T-helper 9 cell (primary cell): Measurements from ENCODE around the gene RBP3.

Source experiments
- DNase-seq: peaks from one replicate; pipeline ENCODE4 v3.0.0-alpha.2; 2020
- total RNA-seq, 2 donors: gene quantifications; one replicate each; lab custom pipeline; 2026; lab: John Stamatoyannopoulos, UW

The RBP3 gene
- 0 to 0.07 reads per million in 2 donors for total RNA-seq

DNA sequence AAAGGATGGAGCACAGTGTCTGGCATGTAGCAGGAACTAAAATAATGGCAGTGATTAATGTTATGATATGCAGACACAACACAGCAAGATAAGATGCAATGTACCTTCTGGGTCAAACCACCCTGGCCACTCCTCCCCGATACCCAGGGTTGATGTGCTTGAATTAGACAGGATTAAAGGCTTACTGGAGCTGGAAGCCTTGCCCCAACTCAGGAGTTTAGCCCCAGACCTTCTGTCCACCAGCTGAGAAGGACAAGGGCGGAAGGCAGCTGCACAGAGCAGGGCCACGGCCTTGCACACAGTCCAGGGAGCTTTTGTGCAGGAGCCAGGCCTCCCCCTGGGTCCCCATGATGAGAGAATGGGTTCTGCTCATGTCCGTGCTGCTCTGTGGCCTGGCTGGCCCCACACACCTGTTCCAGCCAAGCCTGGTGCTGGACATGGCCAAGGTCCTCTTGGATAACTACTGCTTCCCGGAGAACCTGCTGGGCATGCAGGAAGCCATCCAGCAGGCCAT is at the start of gene RBP3:
TSS of gene RBP3 (plus strand) at position 226 of the 514 bp plus-strand sequence. CDS start at position 348, 122 bp downstream.
- DNase-seq = no peak

DNA sequence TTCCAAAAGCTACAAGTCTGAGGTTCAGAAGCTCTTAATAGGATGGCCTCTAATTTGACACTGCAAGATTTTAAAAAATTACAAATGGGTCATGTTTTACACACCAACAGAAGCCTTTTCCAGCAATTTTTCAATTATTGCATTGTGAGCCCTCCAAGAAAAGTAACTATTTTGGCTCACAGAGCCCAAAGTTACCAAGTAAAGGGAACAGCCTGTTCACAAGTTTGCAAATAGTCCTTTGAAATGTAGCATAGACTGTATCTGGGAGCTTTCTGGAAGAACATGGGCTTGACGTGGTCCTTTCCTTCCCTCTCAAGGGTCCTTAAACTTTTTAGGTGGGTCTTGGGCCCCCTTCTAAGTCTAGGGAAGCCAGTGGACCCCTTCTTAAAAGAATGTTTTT is 49.4 kb upstream of the RBP3 start:
- no peak for DNase-seq

DNA sequence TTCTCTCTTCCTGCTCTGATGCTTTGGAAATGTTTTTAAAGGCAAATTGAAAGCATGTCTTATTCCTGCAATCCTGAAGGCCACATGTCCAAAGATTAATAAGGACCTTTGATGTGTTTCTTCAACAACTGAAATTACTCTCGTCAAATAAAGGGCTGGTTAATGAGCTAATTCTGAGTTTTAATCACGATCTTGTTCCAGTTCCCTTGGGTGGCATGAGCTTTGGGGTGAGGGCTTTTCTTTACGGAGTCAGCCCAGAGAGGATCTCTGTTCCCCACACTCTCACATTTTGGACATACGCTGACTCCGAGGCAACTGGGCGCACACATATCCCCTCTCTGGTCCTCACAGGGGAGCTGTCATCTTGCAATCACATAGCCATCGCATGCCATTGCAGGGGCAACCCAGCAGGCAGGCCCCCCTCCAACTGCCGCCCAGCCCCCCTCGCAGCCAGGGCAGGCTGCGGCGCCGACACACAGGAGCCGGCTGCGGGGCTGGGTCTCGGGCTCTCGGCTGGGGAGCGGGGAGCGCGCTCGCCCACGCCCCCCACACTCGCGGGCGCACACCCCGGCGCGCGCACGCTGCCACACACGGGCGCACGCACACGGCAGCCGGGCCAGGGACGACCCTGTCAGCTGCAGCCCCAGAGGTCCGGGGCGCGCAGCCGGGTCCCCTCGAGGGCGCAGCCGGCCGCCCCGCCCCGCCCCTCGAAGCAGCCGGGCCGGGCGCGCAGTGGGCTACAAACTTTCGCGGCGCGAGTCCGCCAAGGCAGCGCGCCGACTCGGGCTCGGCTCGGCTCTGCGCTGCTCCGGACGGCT is 48.3 kb upstream of the RBP3 start, which contains the start of gene GDF10:
TSS of gene GDF10 (plus strand) at position 587 of the 818 bp plus-strand sequence. CDS start 455 bp downstream, outside the sequence.
- DNase-seq = no peak

DNA sequence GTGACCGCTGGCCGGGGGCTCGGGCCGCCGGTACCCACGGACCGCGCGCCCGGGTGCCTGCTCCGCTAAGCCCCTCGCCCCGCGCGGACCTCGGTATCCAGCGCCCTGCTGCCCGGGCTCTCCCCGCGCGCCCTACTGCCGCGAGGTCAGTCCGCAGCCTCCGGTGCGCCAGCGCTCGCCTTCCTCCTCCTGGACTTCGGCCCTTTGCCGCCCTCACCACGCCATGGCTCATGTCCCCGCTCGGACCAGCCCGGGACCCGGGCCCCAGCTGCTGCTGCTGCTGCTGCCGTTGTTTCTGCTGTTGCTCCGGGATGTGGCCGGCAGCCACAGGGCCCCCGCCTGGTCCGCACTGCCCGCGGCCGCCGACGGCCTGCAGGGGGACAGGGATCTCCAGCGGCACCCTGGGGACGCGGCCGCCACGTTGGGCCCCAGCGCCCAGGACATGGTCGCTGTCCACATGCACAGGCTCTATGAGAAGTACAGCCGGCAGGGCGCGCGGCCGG is 47.7 kb upstream of the RBP3 start:
- no peak for DNase-seq

DNA sequence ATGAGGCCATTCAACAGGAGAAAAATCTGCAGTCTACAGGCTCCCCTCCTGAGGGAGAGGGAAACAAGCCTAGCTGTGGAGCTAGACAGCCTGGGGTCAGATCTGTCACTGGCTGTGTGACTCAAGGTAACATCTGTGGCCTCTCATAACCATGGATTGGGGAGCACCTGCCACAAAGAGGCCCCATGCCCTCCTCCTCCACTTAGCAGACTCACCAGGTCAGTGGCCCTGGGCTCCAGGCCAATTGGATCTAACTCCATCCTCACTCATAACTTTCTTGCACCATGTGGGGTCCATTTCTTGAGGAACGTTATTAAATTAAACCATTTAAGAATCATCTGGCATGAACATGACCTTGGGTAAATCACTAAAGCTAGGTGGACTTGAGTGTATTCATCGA is 46.3 kb upstream of the RBP3 start:
- no peak for DNase-seq

DNA sequence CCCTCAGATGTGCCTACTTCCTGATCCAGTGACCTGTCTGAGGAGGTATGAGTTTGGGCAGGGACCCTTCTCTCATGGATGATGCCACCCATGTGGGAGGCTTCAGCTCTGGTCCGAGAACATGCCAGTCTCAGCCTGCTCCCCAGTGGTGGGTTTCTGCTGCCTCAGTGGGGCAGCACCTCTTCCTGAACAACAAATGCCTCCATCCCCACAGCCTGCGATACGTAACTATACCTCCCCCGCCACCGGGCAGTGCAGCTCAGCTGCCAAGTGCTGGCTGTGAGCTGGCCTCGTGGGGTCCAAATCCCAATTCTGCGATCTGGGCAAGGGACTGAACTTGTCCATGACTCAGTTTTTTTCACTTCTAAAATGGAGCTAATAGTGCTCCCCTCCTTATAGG is 45.1 kb upstream of the RBP3 start:
- DNase-seq = no peak

DNA sequence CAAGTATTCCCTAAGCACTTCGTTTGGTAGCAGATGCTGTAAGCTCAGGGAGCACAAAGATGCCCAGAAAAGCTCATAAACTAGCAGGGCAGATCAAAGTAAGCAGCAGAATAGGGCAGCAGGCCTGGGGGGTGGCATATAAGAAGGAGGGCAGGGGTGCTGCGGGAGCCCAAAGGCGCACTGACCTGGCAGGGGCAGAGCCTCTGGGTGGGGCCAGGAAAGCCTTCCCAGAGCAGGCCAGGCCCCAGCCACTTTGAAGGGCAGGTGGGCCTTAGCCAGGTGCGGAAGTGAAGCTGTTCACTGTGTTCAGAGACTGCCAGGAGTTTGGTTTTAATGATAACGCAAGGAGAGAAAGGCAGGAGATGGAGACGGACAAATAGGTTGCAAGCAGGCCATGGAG is 44.3 kb upstream of the RBP3 start:
- no peak for DNase-seq

DNA sequence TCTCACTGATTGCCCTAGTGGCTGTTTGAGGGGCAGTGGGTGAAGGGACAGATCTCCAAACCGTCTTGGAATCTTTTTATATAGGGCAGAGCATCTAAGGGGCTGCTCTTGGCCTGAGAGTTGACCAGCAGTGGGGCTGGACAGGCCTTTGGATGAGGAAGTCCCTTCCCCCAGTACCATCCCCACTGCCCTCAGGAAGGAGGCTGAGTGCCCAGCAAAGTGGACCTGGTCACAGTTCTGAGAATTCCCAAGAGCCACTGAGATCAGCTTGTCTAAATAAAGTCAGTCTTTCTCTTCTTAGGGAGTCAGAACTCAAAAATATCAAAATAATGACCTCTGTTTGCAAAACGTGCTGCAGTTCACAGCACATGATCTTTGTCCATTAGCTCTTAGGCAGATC is 42.6 kb upstream of the RBP3 start:
- DNase-seq = no peak

DNA sequence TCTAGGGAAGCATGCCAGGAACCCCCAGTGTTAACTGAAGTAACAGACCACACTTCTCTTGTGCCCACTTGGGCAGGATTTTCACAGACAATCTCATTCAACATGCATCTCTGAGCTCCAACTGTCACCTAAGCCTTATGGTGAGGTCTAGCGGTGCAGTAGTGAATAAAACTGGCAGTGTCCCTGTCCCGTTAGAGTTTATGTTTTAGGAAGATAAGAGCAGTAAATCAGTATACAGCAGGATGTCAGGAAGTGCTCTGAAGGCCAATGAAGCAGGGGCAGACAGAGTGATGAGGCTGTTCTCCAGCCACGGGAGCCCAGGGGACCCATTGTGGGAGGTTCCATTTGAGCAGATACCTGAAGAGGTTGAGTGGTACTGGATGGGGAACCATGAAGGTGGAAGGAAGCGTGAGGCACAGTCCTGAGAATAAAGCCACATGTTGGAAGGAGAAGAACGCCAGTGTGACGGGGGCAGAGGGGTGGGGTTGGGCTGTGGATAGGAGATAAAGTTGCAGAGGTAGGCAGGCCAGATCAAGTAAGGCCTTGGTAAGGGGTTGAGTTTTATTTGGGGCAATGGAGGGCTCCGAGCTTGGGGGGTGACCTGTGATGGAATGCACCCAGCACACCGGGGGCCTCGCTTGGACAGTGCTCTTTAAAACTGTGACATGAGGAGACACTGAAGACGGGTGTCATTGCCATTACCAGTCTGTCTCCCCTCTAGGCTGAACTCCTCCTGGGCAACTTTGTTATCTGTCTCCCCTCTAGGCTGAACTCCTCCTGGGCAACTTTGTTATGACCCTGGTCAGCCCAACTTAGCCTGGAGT is 41.6 kb upstream of the RBP3 start:
- no peak for DNase-seq

DNA sequence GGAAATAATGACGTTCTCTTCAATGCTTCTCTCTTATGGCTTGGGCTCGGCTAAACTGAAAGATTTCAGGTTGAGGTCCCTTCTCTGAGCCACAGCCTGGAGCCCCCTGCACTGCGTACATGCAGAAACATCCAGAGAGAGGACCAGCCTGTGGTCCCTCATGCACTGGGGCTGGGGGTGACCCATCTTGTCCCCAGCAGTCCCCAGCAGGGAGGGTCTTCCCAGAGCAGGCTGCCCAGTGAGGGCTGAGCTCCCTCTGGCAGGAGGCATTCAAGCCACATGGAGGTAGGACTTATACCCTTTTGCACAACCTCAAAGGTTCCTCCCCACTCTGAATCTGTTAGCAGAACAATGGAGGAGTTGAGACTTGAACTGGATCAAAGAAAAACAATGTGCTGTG is 40.8 kb upstream of the RBP3 start:
- no peak for DNase-seq

DNA sequence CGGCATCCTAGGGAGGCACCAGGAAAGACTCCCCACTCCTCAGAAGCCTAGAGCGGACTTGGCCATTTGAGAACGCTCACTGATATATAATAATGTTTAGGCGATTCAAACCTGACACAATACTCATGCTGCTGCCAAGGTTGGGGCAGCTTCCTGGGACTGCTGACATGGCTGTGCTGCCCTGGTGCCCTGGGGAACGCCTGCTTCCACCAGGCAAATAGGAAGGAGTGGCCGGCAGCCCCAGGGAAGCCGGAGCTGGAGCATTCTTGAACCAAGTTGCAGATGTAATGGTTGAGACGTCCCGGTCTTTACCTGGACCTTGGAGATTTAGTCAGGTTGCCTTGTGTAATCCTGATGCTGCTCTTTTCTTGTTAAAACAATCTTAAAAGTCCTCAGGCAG is 39.4 kb upstream of the RBP3 start:
- no peak for DNase-seq

DNA sequence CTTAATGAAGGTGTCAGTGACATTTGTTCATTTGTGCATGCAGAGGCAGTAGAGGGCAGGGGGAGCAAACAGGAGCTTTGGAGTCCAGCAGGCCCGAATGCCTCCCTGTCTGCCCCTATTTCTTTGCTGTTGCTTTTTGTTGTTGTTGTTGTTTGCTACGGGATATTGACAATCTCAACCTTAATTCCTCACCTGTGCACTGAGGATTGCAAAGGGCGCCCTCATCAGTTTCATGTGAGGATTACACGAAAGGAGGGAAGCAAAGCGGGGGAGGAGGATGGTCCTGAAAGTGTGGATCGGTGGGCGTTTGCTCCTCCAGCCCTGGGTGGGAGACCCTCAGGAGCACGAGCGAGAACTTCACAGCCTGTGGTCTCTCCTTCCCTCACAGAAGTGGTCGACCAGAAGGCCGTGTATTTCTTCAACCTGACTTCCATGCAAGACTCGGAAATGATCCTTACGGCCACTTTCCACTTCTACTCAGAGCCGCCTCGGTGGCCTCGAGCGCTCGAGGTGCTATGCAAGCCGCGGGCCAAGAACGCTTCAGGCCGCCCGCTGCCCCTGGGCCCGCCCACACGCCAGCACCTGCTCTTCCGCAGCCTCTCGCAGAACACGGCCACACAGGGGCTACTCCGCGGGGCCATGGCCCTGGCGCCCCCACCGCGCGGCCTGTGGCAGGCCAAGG is 38.6 kb upstream of the RBP3 start:
- no peak for DNase-seq

DNA sequence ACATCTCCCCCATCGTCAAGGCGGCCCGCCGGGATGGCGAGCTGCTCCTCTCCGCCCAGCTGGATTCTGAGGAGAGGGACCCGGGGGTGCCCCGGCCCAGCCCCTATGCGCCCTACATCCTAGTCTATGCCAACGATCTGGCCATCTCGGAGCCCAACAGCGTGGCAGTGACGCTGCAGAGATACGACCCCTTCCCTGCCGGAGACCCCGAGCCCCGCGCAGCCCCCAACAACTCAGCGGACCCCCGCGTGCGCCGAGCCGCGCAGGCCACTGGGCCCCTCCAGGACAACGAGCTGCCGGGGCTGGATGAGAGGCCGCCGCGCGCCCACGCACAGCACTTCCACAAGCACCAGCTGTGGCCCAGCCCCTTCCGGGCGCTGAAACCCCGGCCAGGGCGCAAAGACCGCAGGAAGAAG is 38.1 kb upstream of the RBP3 start:
- DNase-seq = no peak

DNA sequence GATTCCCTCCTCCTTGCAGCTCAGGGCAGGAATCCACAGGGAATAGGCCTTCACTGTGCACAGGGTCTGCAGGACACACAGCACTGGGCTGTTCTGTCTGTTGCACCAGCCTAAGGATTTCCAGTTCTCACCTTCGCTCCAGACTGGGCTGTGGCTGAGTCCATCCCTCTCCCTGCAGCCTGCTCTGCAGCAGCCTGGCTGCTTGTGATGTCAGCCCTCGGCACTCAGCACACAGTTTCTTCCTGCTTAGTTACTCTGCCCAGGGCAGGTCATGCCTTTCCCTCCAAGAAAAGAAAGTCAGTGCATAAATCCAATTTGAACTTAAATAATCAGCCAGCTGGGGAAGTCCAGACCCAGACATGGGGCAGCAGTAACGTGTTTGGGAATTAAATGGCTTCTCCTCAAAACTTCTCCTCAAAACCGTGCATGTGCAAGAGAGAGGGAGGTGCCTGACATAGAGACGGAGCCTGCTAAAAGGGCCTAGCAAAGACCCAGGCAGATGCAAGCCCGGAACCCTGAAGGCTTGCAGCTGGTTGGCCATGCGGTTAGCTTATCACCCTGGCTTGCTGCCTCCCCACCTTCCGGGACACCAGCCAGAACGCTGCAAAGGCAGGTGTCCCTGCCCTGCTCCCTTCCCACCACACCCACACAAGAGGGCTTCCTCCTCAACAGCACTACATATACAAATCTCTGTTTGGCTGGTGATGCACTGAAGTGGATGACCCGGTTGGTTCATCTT is 36.8 kb upstream of the RBP3 start:
- DNase-seq = peak; percentile 28

DNA sequence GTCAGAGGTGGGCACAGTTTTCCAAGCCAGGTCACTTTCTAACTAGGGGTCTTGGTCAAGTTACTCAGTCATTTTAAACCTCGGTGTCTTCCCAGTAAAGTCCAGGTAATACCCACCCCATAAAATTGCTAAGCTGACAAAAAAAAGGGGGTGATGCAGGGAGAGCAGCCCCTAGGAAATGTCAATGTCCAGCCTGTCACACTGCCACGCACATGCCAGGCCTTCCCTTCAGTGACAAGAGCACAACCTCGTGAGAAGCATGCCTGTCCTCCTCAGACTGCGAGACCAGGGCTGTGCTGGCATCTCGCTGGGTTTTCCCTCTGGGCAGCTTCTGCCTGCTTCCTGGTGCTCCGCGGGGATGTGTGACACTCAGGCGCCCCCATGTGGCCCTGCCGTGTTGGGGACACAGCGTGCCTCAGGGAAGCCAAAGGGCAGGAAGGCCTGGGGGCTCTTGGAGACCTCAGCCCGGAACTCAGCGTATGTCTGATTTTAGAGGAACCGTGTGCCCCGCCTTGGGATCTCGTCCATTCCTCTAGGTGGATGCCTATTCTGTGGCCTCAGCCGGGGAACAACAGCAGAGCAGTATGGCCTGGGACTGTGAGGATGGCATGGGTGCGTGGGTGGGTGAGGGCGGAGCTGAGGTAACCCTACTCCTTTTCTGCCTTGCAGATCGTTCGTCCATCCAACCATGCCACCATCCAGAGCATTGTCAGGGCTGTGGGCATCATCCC is 36.1 kb upstream of the RBP3 start:
- peak; percentile 71 for DNase-seq

DNA sequence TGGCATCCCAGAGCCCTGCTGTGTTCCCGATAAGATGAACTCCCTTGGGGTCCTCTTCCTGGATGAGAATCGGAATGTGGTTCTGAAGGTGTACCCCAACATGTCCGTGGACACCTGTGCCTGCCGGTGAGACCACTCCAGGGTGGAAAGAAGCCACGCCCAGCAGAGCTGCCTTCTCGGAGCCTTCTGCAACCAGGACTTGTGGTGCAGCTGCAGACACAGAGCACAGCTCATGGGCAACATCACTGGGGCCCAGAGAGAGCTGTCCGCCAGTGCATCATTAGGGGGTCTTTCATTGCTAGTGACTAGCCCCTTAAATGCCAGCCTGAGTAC is 35.5 kb upstream of the RBP3 start:
- DNase-seq = no peak

DNA sequence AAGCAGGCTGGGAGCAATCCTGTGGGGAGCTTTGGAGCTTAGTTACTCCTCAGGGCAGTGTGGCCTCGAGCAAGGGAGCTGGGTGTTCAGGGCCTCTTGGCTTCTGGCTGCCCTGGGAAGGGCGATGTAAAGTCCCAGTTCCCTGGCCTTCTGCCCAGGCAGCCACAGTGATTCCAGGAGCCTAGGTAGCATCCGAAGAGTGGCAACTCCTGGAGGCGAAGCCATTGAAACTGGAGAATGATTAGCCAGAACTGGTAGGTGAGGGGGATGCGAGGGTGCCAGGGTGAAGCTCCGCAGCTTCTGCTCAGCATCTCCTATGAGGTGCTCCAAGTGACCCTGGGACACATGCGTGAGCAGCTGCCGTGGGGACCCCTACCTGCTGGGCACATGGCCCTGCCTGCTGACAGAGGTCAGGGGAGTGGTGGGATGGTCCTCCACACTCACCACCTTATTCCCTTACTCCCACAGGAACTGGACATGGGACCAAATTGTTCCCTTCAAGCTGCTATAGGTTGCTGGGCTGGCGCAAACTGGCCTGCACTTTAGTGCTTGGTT is 33.7 kb upstream of the RBP3 start:
- DNase-seq = no peak

DNA sequence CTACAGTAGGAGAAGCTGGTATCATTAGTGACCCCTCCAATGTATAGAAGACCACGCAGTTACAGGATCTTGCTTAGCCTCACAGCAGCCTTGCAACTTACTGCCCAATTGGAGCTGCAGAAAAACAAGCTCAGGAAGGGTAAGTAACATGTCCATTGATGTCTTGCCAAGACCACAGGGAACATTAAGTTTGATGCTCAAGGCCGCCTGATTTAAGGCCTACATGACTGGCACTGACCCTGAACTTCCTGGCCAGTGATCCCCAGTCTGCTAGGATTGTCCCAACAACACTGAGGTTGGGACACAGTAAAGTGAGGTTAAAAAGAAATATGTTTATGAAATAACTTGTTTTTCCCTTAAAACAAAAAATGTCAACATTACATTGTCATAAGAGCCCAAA is 32.7 kb upstream of the RBP3 start:
- no peak for DNase-seq

DNA sequence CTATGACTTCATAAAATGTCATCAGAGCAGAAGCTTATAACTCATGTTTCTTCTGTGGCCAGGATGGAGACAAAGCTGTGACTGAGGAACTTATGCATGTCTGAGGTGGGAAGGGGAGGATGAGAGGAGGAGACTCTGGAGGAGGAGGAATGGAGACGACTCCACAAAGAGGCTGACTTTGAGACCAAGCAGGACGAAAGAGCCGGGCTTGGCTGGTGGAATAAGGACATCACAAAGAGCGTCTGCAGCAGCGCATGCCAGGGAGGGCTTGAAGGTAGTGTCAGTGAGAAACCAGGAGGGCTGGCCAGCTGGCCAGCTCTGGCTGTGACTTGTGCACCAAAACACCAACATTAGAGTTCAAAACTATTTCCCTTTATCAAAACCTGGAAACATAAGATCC is 32.0 kb upstream of the RBP3 start:
- no peak for DNase-seq

DNA sequence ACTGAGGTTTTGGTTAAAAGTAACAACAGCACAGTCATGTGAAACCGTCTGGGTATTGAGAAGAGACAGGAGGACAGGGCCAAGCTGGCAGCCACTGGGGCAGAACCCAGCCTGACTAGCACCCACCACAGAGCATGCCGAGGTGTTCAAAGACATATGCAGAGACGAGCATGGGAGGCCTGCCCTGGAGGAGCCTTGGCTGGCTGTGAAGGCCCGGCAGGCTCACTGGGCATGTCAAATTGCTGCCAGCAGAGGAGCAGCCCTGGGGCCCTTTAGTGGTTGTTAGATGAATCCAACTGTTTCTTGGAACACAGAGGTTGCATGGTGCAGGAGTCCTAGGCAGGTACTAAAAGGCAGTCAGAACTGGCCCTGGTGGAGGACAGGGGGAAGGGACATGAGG is 30.9 kb upstream of the RBP3 start:
- no peak for DNase-seq

DNA sequence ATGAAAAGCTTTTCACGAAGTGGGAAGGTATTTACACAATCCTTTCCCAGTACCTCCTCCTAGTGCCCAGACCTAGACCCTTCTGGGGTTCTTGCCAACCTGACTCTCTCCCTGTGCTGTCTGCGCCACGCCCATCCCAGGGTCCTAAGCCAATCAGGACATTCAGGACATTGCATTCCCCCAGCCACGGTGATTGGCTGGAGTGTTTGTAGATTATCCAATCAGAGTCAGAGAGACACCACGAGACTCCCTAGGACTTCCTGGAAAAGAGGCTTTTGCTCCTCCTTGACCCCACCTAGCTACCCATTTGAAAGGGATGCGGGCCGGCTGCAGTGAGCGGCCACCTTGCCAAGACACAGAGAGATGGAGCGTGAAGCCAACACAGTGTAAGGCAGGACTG is 29.5 kb upstream of the RBP3 start:
- no peak for DNase-seq
